ENCODE measurements around the gene ARGFX. TPM values are rescaled to one million over a fixed set of nuclear protein-coding genes. Genes with fewer than 3 reads are reported as not detected.
A peak's percentile ranks its signal among the peaks of the same experiment; 100 is the strongest.
"Not testable (repeated sequence)": the region's sequence is repeated elsewhere in the genome, so short reads cannot be mapped to it uniquely, and the experiment has no call there.

ARGFX gene
- polyA plus RNA-seq (2013, experiment 1 of 2; ENCODE audit: insufficient read length) = not detected
- not detected for polyA plus RNA-seq (2013, experiment 2 of 2; ENCODE audit: insufficient read length)

GRCh38 chr3:121567649-121568048, at the start of gene ARGFX:
Gene ARGFX (plus strand): TSS chr3:121567949. CDS start chr3:121570714, 2,765 bp downstream.
- DNase-seq = no peak

GRCh38 chr3:121517953-121518655, 49.6 kb upstream of the ARGFX start:
- DNase-seq = peak; percentile 43

GRCh38 chr3:121520510-121520909, 47.2 kb upstream of the ARGFX start:
- DNase-seq = no peak

GRCh38 chr3:121529308-121529707, 38.4 kb upstream of the ARGFX start:
- DNase-seq = peak; percentile 13

GRCh38 chr3:121531269-121531668, 36.5 kb upstream of the ARGFX start:
- DNase-seq = no peak

GRCh38 chr3:121542924-121543323, 24.8 kb upstream of the ARGFX start:
- no peak for DNase-seq

GRCh38 chr3:121545049-121545573, 22.6 kb upstream of the ARGFX start:
- peak; percentile 1 for DNase-seq

- peak; percentile 95 for DNase-seq
Measured at GRCh38 chr3:121545574-121546455, 21.9 kb upstream of the ARGFX start, which contains the start of gene POLQ. Gene POLQ (minus strand): TSS chr3:121545988. CDS start chr3:121545877, 111 bp downstream.

GRCh38 chr3:121552379-121552778, 15.4 kb upstream of the ARGFX start:
- no peak for DNase-seq

- DNase-seq = no peak
Measured at GRCh38 chr3:121552797-121553196, 15.0 kb upstream of the ARGFX start.

- no peak for DNase-seq
Measured at GRCh38 chr3:121557426-121557934, 10.3 kb upstream of the ARGFX start.

GRCh38 chr3:121562148-121562547, 5.6 kb upstream of the ARGFX start:
- no peak for DNase-seq

GRCh38 chr3:121566773-121567172, 976 bp upstream of the ARGFX start:
- DNase-seq = no peak

- no peak for DNase-seq
Measured at GRCh38 chr3:121574449-121574848, 6.7 kb downstream of the ARGFX start.

- DNase-seq = no peak
Measured at GRCh38 chr3:121581691-121582090, 13.9 kb downstream of the ARGFX start.

GRCh38 chr3:121584418-121584817, 16.7 kb downstream of the ARGFX start:
- DNase-seq = no peak

GRCh38 chr3:121592856-121593702, 25.3 kb downstream of the ARGFX start, which contains the start of gene FBXO40:
Gene FBXO40 (plus strand): TSS chr3:121593379. CDS start chr3:121620576, 27,197 bp downstream.
- DNase-seq = no peak

GRCh38 chr3:121593806-121594205, 26.1 kb downstream of the ARGFX start:
- DNase-seq = not testable (repeated sequence)

- no peak for DNase-seq
Measured at GRCh38 chr3:121594850-121595249, 27.1 kb downstream of the ARGFX start.

GRCh38 chr3:121595765-121596406, 28.1 kb downstream of the ARGFX start:
- no peak for DNase-seq

GRCh38 chr3:121598564-121598963, 30.8 kb downstream of the ARGFX start:
- DNase-seq = no peak

Measured in fibroblast of skin of scalp (primary cell).